K562 (cell line): ENCODE results near the gene SEPHS1. TPM values are rescaled to one million over a fixed set of nuclear protein-coding genes. Genes with fewer than 3 reads are reported as not detected.

Experiments
- ELF1 ChIP-seq: fragments of 200-800 bp; sonication (Bioruptor generic); IDR thresholded peaks from 2 replicates; pipeline ENCODE4 v1.6.1; 2016; ENCODE audit warnings: missing genetic modification characterization, missing compliant biosample characterization
- HMGN3 ChIP-seq: IDR thresholded peaks from 2 replicates; pipeline ENCODE4 v1.6.1; 2011; ENCODE audit warnings: borderline replicate concordance, low read depth, mild to moderate bottlenecking, mixed read lengths, low read length; ENCODE audit not compliant: insufficient read length; ENCODE audit errors: extremely low read depth
- JUND ChIP-seq, 2 experiments: IDR thresholded peaks; 2 replicates in 1 of 2; 3 replicates in 1 of 2; pipeline ENCODE4 v1.6.1; 2011; ENCODE audit warnings: borderline replicate concordance in 2 of 2, low read depth in 2 of 2, low read length in 2 of 2, improper control_type of control experiment in 1 of 2, missing biosample characterization in 1 of 2, missing genetic modification characterization in 1 of 2, missing genetic modification reagents in 1 of 2
- MTA2 ChIP-seq: fragments of 450-650 bp; IDR thresholded peaks from 2 replicates; pipeline ENCODE4 v1.6.1; 2016; ENCODE audit warnings: low read depth
- POLR2G ChIP-seq: fragments of 200-400 bp; formaldehyde crosslinking; IDR thresholded peaks from 2 replicates; pipeline ENCODE4 v1.6.1; 2017; ENCODE audit warnings: low read depth, mild to moderate bottlenecking, antibody characterized with exemption, low read length, moderate library complexity
- PURB ChIP-seq: sonication (generic); formaldehyde crosslinking; IDR thresholded peaks from 2 replicates; pipeline ENCODE4 v1.9.0; 2021; ENCODE audit warnings: low read depth, mild to moderate bottlenecking, missing genetic modification reagents
- STAT5A ChIP-seq: IDR thresholded peaks from 2 replicates; pipeline ENCODE4 v1.6.1; 2012; ENCODE audit warnings: low read length, inconsistent platforms, borderline replicate concordance
- STAT5B ChIP-seq: fragments of 250-450 bp; sonication (Bioruptor Pico); IDR thresholded peaks from 2 replicates; pipeline ENCODE4 v1.8.0; 2021; ENCODE audit warnings: mild to moderate bottlenecking, inconsistent platforms
- XRCC3 ChIP-seq: fragments of 450-650 bp; IDR thresholded peaks from 2 replicates; pipeline ENCODE4 v1.6.1; 2017; ENCODE audit warnings: mild to moderate bottlenecking, moderate library complexity
- ZBTB7A ChIP-seq: IDR thresholded peaks from 2 replicates; pipeline ENCODE4 v1.6.1; 2011; ENCODE audit warnings: low read depth, mild to moderate bottlenecking, low read length, moderate library complexity, borderline replicate concordance; ENCODE audit not compliant: control insufficient read depth
- ZFX ChIP-seq: sonication (generic); formaldehyde crosslinking; IDR thresholded peaks from 2 replicates; pipeline ENCODE4 v1.8.0; 2022; ENCODE audit warnings: mild to moderate bottlenecking, missing genetic modification reagents, moderate library complexity
- ZNF263 ChIP-seq: sonication (generic); formaldehyde crosslinking; IDR thresholded peaks from 2 replicates; pipeline ENCODE4 v1.8.0; 2022; ENCODE audit warnings: mild to moderate bottlenecking, missing genetic modification reagents, borderline replicate concordance
- ZNF436 ChIP-seq: fragments of 250-450, 450-650 bp; sonication (Bioruptor Pico); formaldehyde crosslinking; IDR thresholded peaks from 2 replicates; pipeline ENCODE4 v1.7.0; 2020; ENCODE audit warnings: mild to moderate bottlenecking
- polyA plus RNA-seq, 8 experiments: library from polyadenylated mRNA; depleted of rRNA in 4 of 8; stranded (reverse) in 5 of 8; unstranded in 3 of 8; fragments of >200 nt; fragmentation: Nextera tagmentation in 2 of 8; fragmentation: Illumina TruSeq in 1 of 8; extraction: Ambion mirVana in 2 of 8; extraction: Trizol in 1 of 8; gene quantifications; 2 replicates each; pipeline versions ENCODE4 v1.2.1 to v1.2.3, GENCODE V29; 2011 to 2014; ENCODE audit warnings: inconsistent platforms in 1 of 8, missing spikeins in 1 of 8
- total RNA-seq, 7 experiments: library from RNA; depleted of rRNA in 6 of 7; stranded (reverse); fragments of >200 nt in 6 of 7; fragmentation: Illumina TruSeq in 2 of 7; extraction: Trizol in 2 of 7; gene quantifications; 2 replicates each; pipeline versions ENCODE4 v1.2.1 to v1.2.3, GENCODE V29; 2011 to 2021; ENCODE audit warnings: low replicate concordance in 1 of 7
- TF ChIP-seq, protein P1 (sequence below), 3 experiments: fragments of 200-800 bp in 1 of 3; fragments of 250-450 bp in 1 of 3; fragments of 450-650 bp in 1 of 3; sonication (Bioruptor Pico) in 1 of 3; sonication (Bioruptor generic) in 1 of 3; formaldehyde crosslinking in 1 of 3; IDR thresholded peaks; 2 replicates each; pipeline versions ENCODE4 v1.6.1 to v1.8.0; 2016 to 2022; ENCODE audit warnings: mild to moderate bottlenecking in 2 of 3, missing genetic modification characterization in 2 of 3, missing compliant biosample characterization in 1 of 3, moderate library complexity in 1 of 3
- TF ChIP-seq, protein P2 (sequence below), 2 experiments: fragments of 150-350 bp in 1 of 2; IDR thresholded peaks; 2 replicates each; pipeline ENCODE4 v1.6.1; 2012 to 2016; ENCODE audit warnings: low read depth in 2 of 2, low read length in 2 of 2, mild to moderate bottlenecking in 1 of 2, moderate library complexity in 1 of 2

Gene SEPHS1
- total and polyA plus RNA-seq, 9 of the 15 experiments (the other 6 are each of a cell fraction or from before 2014, with no cell fraction given) = 14.7 to 82.8 (median 41.8) TPM

DNA sequence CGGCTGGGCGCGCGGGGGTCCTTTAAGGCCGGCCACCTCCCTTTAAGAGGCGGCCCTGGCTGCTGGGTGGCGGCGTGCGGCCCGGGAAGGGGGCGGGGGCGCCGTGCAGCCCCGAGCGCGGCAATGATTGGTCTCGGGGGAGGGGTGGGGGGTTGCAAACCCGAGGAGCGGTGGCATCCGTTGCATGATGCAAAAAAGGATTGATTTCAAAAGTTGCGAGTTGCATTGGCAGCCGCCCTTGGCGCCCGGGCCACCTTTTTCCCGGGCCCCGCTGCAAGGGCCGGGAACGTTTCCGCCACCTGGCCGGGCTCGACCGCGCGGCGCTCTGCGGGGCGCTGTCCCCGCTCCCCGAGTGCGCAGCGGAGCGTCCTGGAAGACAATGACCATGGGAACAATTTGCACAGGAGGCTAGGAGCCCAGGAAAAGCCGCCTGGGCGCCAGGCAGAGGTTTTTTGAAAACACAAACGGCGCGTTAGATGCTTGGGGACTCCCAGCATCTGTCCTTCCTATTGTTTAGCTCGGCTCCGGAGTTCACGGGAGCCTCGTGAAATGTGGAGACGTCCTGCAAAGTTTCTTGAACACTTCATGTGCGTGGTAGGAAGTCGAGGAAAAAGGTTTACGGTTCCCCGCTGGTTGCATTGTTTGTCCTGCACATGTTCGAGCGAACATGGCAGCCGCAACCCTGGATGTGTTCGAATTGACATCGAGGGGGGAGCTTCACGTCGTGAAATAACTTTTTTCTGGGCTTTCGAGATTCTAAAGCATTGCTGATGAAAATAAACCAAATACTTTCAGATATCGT is at the start of gene SEPHS1 (continued):
- no peak for TF ChIP-seq JUND (IDR thresholded peaks at IDR 0.05; ENCODE audit: borderline replicate concordance, low read depth, low read length)
- no peak for TF ChIP-seq JUND (tag; IDR thresholded peaks at IDR 0.05; ENCODE audit: borderline replicate concordance, low read depth, low read length)
- peak; percentile 68 for TF ChIP-seq ZFX (CRISPR knock-in tag)
- TF ChIP-seq ELF1 (tag) = no peak
- TF ChIP-seq POLR2G = peak; percentile 76
- peak; percentile 80; the same call in 1 of the 2 replicates for TF ChIP-seq ZBTB7A
- TF ChIP-seq ZNF263 (CRISPR knock-in tag) = no peak
- TF ChIP-seq XRCC3 = no peak
- TF ChIP-seq PURB (CRISPR knock-in tag) = no peak
- no peak for TF ChIP-seq MTA2
- TF ChIP-seq, protein P1, sequence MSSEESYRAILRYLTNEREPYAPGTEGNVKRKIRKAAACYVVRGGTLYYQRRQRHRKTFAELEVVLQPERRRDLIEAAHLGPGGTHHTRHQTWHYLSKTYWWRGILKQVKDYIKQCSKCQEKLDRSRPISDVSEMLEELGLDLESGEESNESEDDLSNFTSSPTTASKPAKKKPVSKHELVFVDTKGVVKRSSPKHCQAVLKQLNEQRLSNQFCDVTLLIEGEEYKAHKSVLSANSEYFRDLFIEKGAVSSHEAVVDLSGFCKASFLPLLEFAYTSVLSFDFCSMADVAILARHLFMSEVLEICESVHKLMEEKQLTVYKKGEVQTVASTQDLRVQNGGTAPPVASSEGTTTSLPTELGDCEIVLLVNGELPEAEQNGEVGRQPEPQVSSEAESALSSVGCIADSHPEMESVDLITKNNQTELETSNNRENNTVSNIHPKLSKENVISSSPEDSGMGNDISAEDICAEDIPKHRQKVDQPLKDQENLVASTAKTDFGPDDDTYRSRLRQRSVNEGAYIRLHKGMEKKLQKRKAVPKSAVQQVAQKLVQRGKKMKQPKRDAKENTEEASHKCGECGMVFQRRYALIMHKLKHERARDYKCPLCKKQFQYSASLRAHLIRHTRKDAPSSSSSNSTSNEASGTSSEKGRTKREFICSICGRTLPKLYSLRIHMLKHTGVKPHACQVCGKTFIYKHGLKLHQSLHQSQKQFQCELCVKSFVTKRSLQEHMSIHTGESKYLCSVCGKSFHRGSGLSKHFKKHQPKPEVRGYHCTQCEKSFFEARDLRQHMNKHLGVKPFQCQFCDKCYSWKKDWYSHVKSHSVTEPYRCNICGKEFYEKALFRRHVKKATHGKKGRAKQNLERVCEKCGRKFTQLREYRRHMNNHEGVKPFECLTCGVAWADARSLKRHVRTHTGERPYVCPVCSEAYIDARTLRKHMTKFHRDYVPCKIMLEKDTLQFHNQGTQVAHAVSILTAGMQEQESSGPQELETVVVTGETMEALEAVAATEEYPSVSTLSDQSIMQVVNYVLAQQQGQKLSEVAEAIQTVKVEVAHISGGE (CRISPR knock-in tag; IDR thresholded peaks at IDR 0.05) = peak in 1 of 3 experiments; percentile 13; a peak in 1 of 6 replicates
- TF ChIP-seq HMGN3 = peak; percentile 79
- no peak for TF ChIP-seq STAT5B (CRISPR knock-in tag)
- TF ChIP-seq, protein P2, sequence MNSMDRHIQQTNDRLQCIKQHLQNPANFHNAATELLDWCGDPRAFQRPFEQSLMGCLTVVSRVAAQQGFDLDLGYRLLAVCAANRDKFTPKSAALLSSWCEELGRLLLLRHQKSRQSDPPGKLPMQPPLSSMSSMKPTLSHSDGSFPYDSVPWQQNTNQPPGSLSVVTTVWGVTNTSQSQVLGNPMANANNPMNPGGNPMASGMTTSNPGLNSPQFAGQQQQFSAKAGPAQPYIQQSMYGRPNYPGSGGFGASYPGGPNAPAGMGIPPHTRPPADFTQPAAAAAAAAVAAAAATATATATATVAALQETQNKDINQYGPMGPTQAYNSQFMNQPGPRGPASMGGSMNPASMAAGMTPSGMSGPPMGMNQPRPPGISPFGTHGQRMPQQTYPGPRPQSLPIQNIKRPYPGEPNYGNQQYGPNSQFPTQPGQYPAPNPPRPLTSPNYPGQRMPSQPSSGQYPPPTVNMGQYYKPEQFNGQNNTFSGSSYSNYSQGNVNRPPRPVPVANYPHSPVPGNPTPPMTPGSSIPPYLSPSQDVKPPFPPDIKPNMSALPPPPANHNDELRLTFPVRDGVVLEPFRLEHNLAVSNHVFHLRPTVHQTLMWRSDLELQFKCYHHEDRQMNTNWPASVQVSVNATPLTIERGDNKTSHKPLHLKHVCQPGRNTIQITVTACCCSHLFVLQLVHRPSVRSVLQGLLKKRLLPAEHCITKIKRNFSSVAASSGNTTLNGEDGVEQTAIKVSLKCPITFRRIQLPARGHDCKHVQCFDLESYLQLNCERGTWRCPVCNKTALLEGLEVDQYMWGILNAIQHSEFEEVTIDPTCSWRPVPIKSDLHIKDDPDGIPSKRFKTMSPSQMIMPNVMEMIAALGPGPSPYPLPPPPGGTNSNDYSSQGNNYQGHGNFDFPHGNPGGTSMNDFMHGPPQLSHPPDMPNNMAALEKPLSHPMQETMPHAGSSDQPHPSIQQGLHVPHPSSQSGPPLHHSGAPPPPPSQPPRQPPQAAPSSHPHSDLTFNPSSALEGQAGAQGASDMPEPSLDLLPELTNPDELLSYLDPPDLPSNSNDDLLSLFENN (IDR thresholded peaks at IDR 0.05; ENCODE audit: low read depth in 2 of 2, low read length in 2 of 2) = no peak
- no peak for TF ChIP-seq ZNF436 (CRISPR knock-in tag)
- TF ChIP-seq STAT5A = no peak
